GM23338 (cell line): ENCODE measurements around the gene CENPB.

Experiments
- CREB1 ChIP-seq: fragments of 250-450 bp; sonication (Bioruptor Pico); IDR thresholded peaks from 2 replicates; pipeline ENCODE4 v1.5.0; 2020; ENCODE audit warnings: low read depth, mild to moderate bottlenecking, moderate library complexity
- EZH2 ChIP-seq: fragments of 200-600 bp; sonication (generic); IDR thresholded peaks from one replicate; pipeline ENCODE4 v1.8.0; 2017; ENCODE audit warnings: antibody characterized with exemption, mild to moderate bottlenecking, low read depth; ENCODE audit not compliant: unreplicated experiment
- EZH2phosphoT487 ChIP-seq: fragments of 200-600 bp; sonication (generic); IDR thresholded peaks from one replicate; pipeline ENCODE4 v1.8.1; 2018; ENCODE audit warnings: antibody characterized with exemption; ENCODE audit not compliant: unreplicated experiment
- JUNB ChIP-seq: IDR thresholded peaks from one replicate; pipeline ENCODE4 v1.6.1; 2016; ENCODE audit warnings: antibody characterized with exemption; ENCODE audit not compliant: unreplicated experiment
- NANOG ChIP-seq: IDR thresholded peaks from 2 replicates; pipeline ENCODE4 v1.6.1; 2016; ENCODE audit warnings: antibody characterized with exemption, borderline replicate concordance
- POLR2AphosphoS5 ChIP-seq: IDR thresholded peaks from 2 replicates; pipeline ENCODE4 v1.6.1; 2016; ENCODE audit warnings: antibody characterized with exemption, low read depth
- STAT1 ChIP-seq: IDR thresholded peaks from one replicate; pipeline ENCODE4 v1.6.1; 2016; ENCODE audit warnings: antibody characterized with exemption; ENCODE audit not compliant: unreplicated experiment
- TF ChIP-seq, protein P1 (sequence below): IDR thresholded peaks from one replicate; pipeline ENCODE4 v1.6.1; 2018; ENCODE audit warnings: antibody characterized with exemption; ENCODE audit not compliant: unreplicated experiment
- TF ChIP-seq, protein P2 (sequence below), 2 experiments: fragments of 200-600 bp in 1 of 2; sonication (generic) in 1 of 2; conservative IDR thresholded peaks; 2 replicates each; pipeline versions ENCODE4 v1.5.1 to v1.6.1; 2016 to 2017; ENCODE audit warnings: antibody characterized with exemption in 2 of 2, low read depth in 2 of 2, mild to moderate bottlenecking in 2 of 2, moderate library complexity in 1 of 2
- TF ChIP-seq, protein P3 (sequence below): IDR thresholded peaks from 2 replicates; pipeline ENCODE4 v1.6.1; 2016; ENCODE audit warnings: antibody characterized with exemption

DNA sequence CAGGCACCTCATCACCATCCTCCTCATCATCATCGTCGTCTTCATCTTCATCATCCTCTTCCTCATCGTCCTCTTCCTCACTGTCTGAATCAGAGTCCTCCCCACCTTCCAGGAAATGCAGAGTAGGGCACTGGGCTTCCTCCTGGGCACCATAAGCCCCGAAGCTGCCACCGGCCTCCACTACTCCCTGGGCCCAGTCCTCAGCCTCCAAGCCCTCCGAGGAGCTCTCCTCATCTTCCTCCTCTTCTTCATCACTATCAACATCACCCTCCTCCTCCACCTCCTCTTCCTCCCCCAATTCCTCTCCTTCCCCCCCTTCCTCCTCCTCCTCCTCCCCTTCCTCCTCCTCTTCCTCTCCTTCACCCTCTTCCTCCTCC, 1.7 kb downstream of the CENPB start:
- TF ChIP-seq, protein P1, sequence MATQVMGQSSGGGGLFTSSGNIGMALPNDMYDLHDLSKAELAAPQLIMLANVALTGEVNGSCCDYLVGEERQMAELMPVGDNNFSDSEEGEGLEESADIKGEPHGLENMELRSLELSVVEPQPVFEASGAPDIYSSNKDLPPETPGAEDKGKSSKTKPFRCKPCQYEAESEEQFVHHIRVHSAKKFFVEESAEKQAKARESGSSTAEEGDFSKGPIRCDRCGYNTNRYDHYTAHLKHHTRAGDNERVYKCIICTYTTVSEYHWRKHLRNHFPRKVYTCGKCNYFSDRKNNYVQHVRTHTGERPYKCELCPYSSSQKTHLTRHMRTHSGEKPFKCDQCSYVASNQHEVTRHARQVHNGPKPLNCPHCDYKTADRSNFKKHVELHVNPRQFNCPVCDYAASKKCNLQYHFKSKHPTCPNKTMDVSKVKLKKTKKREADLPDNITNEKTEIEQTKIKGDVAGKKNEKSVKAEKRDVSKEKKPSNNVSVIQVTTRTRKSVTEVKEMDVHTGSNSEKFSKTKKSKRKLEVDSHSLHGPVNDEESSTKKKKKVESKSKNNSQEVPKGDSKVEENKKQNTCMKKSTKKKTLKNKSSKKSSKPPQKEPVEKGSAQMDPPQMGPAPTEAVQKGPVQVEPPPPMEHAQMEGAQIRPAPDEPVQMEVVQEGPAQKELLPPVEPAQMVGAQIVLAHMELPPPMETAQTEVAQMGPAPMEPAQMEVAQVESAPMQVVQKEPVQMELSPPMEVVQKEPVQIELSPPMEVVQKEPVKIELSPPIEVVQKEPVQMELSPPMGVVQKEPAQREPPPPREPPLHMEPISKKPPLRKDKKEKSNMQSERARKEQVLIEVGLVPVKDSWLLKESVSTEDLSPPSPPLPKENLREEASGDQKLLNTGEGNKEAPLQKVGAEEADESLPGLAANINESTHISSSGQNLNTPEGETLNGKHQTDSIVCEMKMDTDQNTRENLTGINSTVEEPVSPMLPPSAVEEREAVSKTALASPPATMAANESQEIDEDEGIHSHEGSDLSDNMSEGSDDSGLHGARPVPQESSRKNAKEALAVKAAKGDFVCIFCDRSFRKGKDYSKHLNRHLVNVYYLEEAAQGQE, result no peak
- no peak for TF ChIP-seq JUNB
- TF ChIP-seq EZH2, result no peak
- TF ChIP-seq POLR2AphosphoS5, result no peak
- TF ChIP-seq, protein P2, sequence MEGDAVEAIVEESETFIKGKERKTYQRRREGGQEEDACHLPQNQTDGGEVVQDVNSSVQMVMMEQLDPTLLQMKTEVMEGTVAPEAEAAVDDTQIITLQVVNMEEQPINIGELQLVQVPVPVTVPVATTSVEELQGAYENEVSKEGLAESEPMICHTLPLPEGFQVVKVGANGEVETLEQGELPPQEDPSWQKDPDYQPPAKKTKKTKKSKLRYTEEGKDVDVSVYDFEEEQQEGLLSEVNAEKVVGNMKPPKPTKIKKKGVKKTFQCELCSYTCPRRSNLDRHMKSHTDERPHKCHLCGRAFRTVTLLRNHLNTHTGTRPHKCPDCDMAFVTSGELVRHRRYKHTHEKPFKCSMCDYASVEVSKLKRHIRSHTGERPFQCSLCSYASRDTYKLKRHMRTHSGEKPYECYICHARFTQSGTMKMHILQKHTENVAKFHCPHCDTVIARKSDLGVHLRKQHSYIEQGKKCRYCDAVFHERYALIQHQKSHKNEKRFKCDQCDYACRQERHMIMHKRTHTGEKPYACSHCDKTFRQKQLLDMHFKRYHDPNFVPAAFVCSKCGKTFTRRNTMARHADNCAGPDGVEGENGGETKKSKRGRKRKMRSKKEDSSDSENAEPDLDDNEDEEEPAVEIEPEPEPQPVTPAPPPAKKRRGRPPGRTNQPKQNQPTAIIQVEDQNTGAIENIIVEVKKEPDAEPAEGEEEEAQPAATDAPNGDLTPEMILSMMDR (conservative IDR thresholded peaks at IDR 0.05; ENCODE audit: low read depth in 2 of 2), result no peak
- TF ChIP-seq EZH2phosphoT487, result no peak
- TF ChIP-seq STAT1, result no peak
- TF ChIP-seq NANOG, result no peak
- TF ChIP-seq CREB1 (CRISPR knock-in tag), result no peak
- TF ChIP-seq, protein P3, sequence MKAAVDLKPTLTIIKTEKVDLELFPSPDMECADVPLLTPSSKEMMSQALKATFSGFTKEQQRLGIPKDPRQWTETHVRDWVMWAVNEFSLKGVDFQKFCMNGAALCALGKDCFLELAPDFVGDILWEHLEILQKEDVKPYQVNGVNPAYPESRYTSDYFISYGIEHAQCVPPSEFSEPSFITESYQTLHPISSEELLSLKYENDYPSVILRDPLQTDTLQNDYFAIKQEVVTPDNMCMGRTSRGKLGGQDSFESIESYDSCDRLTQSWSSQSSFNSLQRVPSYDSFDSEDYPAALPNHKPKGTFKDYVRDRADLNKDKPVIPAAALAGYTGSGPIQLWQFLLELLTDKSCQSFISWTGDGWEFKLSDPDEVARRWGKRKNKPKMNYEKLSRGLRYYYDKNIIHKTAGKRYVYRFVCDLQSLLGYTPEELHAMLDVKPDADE, result no peak
